Left cardiac atrium (tissue), 4 donors: Measurements from ENCODE around the gene SLC30A7. TPM values are rescaled to one million over a fixed set of nuclear protein-coding genes. Genes with fewer than 3 reads are reported as not detected.

ENCODE experiments used
- ATAC-seq, 2 donors: fragments of 200-7000 bp; cut with Tn5 transposase; one replicate each; pipeline ENCODE4 v1.9.1; 2020; ENCODE audit warnings: mild to moderate bottlenecking in 2 of 2, moderate library complexity in 2 of 2
- DNase-seq: peaks from one replicate; pipeline ENCODE4 v3.0.0-alpha.2; 2020
- intact Hi-C, 2 donors: fragments of 100-400 bp; cut with DNase I; formaldehyde crosslinking; loops; one replicate each; pipeline versions ENCODE4 v1.14.1 to v1.15.1; 2022 to 2023
- total RNA-seq, 2 donors: library from RNA; stranded (reverse); fragmentation: NEBNext Ultra II Directional; extraction: Animal tissue kit (Norgen Biotek cat#: 25700); gene quantifications; one replicate each; pipeline ENCODE4 v1.2.1, GENCODE V29; 2021
- donor health status: DM: no; HTN: yes; CAD: no.
- donor health status: DM: no; HTN: yes; CAD: no; lungs with severe emphysema.
- donor health status: DM: yes; HTN: yes; CAD: no.
- donor health status: Dilated cardiomyopathy.

SLC30A7 gene
- total RNA-seq, 2 donors from 2014 or later, result 7.0 to 14.2 TPM

DNA sequence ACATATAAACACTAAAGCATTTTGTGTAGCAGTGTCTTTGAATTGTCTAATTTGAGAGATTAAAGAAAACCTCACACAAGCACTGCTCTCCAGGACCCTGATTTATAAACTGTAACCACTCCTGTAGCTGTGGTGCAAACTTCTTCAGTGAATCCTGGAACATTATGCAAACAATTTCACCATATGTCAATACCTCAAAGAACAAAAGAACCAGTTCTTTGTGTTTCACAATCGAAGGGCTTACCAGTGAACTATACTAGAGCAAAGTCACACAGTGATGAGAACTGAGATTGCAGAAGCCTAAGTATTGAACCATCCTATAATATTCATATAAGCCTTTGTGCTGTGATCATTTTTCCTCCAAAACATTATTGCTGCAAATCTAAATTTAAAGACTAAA is 108.2 kb downstream of the SLC30A7 start:
- intact Hi-C loops, result no loop called here
- ATAC-seq (no peak), DNase-seq (no peak)

- no peak for ATAC-seq
- intact Hi-C loops, result no loop called here
- DNase-seq, result no peak
Measured at GRCh38 chr1:101004670-101005069, 108.8 kb downstream of the SLC30A7 start.

- intact Hi-C loops, result no loop called here
- no peak for ATAC-seq
- no peak for DNase-seq
Measured at GRCh38 chr1:101005183-101005582, 109.3 kb downstream of the SLC30A7 start.

- intact Hi-C loops, result no loop called here
- ATAC-seq, result no peak
- DNase-seq, result no peak
Measured at GRCh38 chr1:101005871-101006270, 110.0 kb downstream of the SLC30A7 start.

DNA sequence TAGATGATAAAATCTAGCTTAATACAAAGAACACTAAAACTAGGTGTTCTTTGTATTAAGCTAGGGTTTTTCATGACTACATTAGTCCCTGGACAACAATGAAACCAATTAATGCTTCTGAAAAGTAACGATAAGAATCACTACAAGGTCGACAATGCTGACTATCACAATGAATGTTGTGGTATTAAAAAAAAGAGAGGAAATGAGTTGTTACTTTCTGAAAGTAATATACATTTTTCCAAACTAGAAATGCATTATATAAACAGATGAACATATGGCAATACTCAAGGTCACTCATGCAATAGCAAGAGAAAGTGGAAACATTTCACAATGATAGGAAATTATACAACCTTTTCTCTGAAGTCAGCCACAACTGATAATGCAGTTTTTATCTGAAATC is 110.7 kb downstream of the SLC30A7 start:
- intact Hi-C loops, result no loop called here
- no peak for DNase-seq
- ATAC-seq, result no peak

- intact Hi-C loops, result no loop called here
- DNase-seq, result no peak
- ATAC-seq, result no peak
Measured at GRCh38 chr1:101008229-101008834, 112.4 kb downstream of the SLC30A7 start.

DNA sequence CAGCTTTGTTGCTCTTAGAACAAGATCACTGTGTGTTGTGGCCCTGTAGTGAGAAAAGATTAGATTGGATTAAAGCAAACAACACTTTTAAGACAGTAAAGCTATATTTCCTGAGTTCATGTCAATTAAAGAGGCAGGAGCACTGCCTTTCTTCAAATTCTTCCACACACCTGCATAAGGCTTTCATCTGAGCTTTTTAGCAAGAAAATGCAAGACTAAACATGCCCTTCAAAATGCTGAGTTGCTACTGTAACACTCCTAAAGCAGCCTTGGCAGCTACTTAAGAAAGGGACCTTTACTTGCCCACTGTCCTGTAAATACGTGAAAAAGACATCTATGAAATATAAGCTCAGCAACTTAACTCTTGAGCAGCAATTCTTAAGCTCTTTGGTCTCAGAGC is 117.9 kb downstream of the SLC30A7 start:
- no peak for ATAC-seq
- intact Hi-C loops, result no loop called here

GRCh38 chr1:101017448-101017847 is 121.6 kb downstream of the SLC30A7 start:
- DNase-seq (no peak), ATAC-seq (no peak)
- intact Hi-C loops, result no loop called here

More for the DNA sequence above, 117.9 kb downstream of the SLC30A7 start:
- no peak for DNase-seq

DNA sequence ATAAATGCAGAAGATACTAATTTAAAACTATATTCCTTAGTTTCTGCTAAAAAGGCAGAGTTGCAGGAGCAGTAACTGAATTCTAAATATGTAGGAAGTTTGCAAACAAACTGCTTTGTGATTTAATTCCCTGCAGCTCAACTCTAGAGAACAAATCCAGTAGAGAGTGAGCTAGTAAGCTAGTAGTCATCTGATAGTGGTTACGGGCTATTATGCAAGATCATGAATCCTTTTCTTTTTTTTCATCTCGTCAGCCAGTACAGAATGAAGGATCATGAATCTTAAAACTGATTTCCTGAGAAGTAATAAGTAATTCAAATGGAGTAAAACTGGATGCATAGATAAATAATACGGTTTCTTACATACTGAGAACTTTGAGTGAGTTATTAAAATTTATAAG is 126.4 kb downstream of the SLC30A7 start:
- DNase-seq (no peak), ATAC-seq (no peak)
- intact Hi-C loops, result loop anchor here in 1 of 2 donors (10.0 kb wide), 1 partner anchor 93 kb away; no protein-coding TSS in a partner anchor

DNA sequence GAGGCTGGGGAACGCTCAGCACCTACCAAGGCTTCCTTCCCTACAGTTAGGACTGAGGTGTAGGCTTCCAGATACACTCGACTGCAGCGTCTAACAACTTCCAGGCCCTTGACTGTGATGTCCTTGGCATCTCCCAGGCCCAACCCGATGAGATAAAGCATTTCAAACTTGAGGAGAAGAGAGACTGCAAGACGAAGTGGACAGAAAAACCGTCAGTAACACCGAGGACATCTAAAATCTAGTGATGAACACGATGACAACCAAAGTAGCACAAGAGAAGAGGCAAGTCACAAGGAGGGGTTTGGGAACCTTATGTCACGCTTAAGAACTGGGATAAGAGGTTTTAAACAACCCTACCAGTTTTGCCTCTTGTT is 129.4 kb downstream of the SLC30A7 start:
- DNase-seq (peak; percentile 21), ATAC-seq (peak; percentile 48 to 64)
- intact Hi-C loops, result loop anchor here in 1 of 2 donors (5.0 to 10.0 kb wide), 2 partner anchors 90 to 212 kb away; partner anchors contain the start of gene S1PR1

DNA sequence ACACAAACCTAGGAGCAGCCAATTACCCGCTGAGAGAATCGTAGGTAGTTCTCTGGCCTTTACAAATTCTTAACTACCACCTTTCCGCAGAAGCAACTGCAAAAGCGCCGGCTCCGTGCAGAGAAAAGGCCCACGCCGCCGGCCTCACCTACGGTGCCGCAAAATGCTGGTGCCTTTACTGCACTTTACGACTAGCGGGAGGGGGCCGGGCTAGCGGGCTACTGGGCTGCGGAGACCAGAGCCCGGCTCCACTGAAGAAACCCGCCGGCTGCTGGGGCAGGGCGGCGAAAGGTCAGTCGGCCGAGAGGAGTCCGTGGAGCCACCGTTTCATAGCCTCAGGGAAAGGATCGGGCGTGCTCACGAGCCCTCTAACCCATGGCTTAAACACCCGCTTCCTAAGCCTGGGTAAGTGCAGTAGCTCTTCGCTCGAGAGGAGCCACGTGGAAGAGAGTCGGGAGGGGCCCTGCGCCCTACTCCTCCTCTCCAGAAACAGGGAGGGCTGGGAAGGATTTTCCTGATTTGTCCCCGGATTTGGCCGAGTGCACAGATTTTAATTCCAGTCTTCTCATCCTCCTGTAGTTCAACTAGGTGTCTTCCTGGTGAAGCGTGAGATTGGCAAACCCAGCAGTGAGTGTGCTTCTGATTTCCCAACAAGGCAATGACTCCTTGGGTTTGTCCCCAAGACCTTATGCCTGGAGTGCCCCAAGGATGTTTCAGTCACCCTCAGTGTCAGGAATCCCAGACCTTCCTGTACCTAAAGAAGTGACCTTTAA is 130.0 kb downstream of the SLC30A7 start, which contains the start of gene DPH5:
Gene DPH5, minus strand, starts transcription at position 128 of the 773 bp plus-strand sequence. CDS start 341 bp downstream, outside the sequence.
- intact Hi-C loops, result loop anchor here in 1 of 2 donors (5.0 to 10.0 kb wide), 2 partner anchors 89 to 211 kb away; partner anchors contain the start of gene S1PR1
- ATAC-seq (peak; percentile 97 to 99), DNase-seq (peak; percentile 94)

DNA sequence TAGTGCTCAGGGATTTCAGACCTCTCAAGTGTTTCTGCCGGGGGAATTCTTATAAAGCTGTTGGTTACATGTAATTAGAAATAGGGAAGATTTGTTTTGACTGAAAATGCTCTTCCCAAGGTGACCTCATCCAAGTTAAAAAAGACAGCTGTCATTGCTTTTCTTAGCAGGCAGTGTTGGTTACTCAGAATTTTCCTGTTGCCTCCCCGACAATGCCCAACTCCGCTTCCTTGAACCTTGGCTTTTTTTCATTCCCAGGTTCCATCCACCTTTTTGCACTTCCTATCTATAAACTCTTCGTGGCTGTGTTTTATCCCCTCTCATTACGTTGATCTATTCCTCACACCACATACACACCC is 130.5 kb downstream of the SLC30A7 start:
- intact Hi-C loops, result loop anchor here in 1 of 2 donors (5.0 to 10.0 kb wide), 2 partner anchors 88 to 211 kb away; partner anchors contain the start of gene S1PR1
- ATAC-seq (no peak), DNase-seq (no peak)

GRCh38 chr1:101027194-101027772 is 131.4 kb downstream of the SLC30A7 start:
- intact Hi-C loops, result loop anchor here in 1 of 2 donors (5.0 to 10.0 kb wide), 2 partner anchors 88 to 210 kb away; partner anchors contain the start of gene S1PR1
- ATAC-seq, result no peak

DNA sequence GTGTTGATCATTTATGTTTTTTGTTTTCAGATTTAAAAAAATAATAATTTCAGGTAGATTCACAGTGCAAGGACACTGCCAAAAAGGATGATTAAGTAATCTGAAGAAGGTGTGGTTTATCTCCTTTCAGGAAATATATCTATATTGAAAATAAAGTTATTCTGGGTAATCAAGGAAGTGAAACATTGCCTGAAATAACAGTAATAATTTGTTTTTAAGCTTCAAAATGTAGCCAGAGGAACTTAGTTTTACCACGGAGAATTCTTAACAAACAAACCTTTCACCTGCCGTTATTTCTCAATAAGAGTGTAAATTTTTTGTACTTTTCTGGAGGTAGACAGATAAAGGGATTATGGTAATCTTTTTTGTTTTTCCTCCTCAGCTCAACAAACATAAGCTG is 132.6 kb downstream of the SLC30A7 start:
- DNase-seq, result no peak

More at GRCh38 chr1:101027194-101027772, 131.4 kb downstream of the SLC30A7 start:
- no peak for DNase-seq

DNA sequence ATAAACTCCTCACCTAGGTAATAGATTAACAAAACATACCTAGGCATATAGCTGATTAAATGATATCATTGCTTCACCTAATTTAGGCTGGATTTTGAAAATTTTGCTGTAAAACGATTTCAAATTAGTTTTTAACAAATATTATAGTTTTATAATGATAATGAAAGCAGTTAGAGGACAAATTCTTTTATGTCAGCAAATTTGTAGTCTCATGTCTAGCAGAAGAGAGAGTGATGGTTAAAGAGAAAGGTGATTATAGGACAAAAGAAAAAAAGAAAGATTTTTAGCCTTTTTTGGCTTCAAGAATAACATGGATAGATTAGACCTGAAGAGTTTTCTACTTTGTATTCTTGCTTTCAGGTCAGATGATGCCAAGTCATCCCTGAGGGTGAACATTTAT is 133.3 kb downstream of the SLC30A7 start:
- DNase-seq (no peak), ATAC-seq (no peak)
- intact Hi-C loops, result loop anchor here in 1 of 2 donors (5.0 to 10.0 kb wide), 2 partner anchors 86 to 208 kb away; partner anchors contain the start of gene S1PR1

More for the DNA sequence above, 132.6 kb downstream of the SLC30A7 start:
- intact Hi-C loops, result loop anchor here in 1 of 2 donors (5.0 to 10.0 kb wide), 2 partner anchors 86 to 209 kb away; partner anchors contain the start of gene S1PR1
- ATAC-seq, result no peak

DNA sequence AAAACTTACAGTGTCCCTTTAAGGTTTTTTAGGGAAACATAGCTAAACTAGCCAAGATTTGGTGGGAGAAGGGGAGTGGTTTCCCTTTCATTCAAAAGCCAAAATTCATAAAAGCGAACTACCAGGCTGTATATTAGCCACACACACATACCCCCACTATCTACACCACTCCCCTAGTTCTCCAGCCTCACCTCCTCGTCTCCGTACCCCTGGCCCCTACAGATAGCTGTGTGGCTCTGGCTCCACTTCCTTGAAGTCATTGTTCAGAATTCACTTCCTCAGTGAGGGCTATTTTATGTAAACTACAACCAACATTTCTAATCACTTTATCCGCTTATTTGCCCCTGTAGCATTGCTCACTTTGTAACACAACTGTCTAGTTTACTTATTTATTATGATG is 135.0 kb downstream of the SLC30A7 start:
- no peak for DNase-seq
- intact Hi-C loops, result no loop called here
- ATAC-seq, result no peak
